Heart left ventricle (tissue), 13 donors: ENCODE measurements around the gene UBALD1.

Experiments used
- CTCF ChIP-seq, 12 donors: fragments of 200-600 bp; sonication (generic) in 4 of 12; IDR thresholded peaks; one replicate each; pipeline versions ENCODE4 v1.5.0 to v1.8.0; 2018 to 2022; ENCODE audit warnings: antibody characterized with exemption in 12 of 12, mild to moderate bottlenecking in 5 of 12
- POLR2A ChIP-seq, 2 donors: fragments of 450-650 bp; IDR thresholded peaks; one replicate each; pipeline ENCODE4 v1.6.1; 2017; ENCODE audit warnings: antibody characterized with exemption in 2 of 2, mild to moderate bottlenecking in 2 of 2, moderate library complexity in 2 of 2
- donor health status: ischemic (EF 13 %, LVEDD 7.1; RV severe dilation, severe dysfunction).
- donor health status: DM: no; HTN: yes; CAD: no.
- donor health status: DM: no; HTN: no; CAD: no.
- donor health status: ischemic (EF 25% LVEDD 6.9; RV normal size, moderate dysfunction).
- donor health status: ischemic (EF 25% LVEDD 5.7; RV mildly dilated, moderate dysfunction).
- donor health status: ischemic (EF 35%, LVEDD 5.7; RV mildly dilated, moderate dysfunction).
- donor health status: nonischemic (EF 11% LVEDD 7.7; RV severe dilation, severe dysfunction).
- donor health status: DM: yes; HTN: yes; CAD: no.
- donor health status: PGD.
- donor health status: ischemic (EF 29% LVEDD 5.4; RV normal size, mild dysfunction).
- donor health status: nonischemic (EF 23%, LVEDD 6.1; RV moderate dilation, normal function).

GRCh38 chr16:4624827-4625559, 10.3 kb upstream of the UBALD1 start:
- TF ChIP-seq CTCF (IDR thresholded peaks at IDR 0.05) (no peak), POLR2A (IDR thresholded peaks at IDR 0.05) (peak; percentile 83 to 94)
